PFSK-1 (cell line): ENCODE data around the gene ITGB3BP.

Experiments
- FOXP2 ChIP-seq: optimal IDR thresholded peaks from 2 replicates; pipeline ENCODE3; 2011; ENCODE audit warnings: borderline replicate concordance, control low read depth, inconsistent platforms; ENCODE audit not compliant: insufficient read depth; ENCODE audit errors: extremely low read length, extremely low read depth
- POLR2AphosphoS5 ChIP-seq: IDR thresholded peaks from 2 replicates; pipeline ENCODE4 v1.6.1; 2012; ENCODE audit warnings: low read depth, mild to moderate bottlenecking, control low read depth, low read length, moderate library complexity
- SIN3A ChIP-seq: IDR thresholded peaks from 2 replicates; pipeline ENCODE4 v1.6.1; 2012; ENCODE audit warnings: mild to moderate bottlenecking, low read length, moderate library complexity, borderline replicate concordance; ENCODE audit not compliant: insufficient read depth
- TAF1 ChIP-seq: IDR thresholded peaks from 2 replicates; pipeline ENCODE4 v1.6.1; 2012; ENCODE audit warnings: low read length, control low read depth, borderline replicate concordance; ENCODE audit not compliant: insufficient read depth
- TF ChIP-seq, protein P1 (sequence below), 2 experiments: IDR thresholded peaks; 2 replicates each; pipeline versions ENCODE4 v1.6.1 to v1.8.0; 2011 to 2012; ENCODE audit warnings: low read depth in 2 of 2, low read length in 2 of 2, control low read depth in 1 of 2, inconsistent platforms in 1 of 2, mild to moderate bottlenecking in 1 of 2, moderate library complexity in 1 of 2; ENCODE audit not compliant: insufficient read depth in 1 of 2

DNA sequence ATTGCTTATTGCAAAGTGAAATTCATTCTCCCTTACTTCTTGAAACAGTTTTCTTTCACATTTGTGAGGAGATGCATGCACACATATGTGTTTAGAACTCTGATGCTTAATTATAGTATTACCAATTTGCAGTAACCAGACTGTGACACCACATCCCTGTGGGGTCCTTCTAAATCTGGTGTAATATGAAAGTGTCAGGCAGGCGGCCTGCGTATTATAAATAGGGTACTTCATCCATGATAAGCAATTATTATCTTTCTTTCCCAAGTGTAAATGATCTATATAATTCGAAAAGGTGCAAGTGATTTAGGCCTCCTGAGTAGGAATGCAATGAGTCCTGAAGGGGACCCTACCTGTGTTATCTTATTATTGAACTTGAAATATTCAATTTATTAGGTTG, 1.2 kb upstream of the ITGB3BP start:
- no peak for TF ChIP-seq POLR2AphosphoS5
- TF ChIP-seq, protein P1, sequence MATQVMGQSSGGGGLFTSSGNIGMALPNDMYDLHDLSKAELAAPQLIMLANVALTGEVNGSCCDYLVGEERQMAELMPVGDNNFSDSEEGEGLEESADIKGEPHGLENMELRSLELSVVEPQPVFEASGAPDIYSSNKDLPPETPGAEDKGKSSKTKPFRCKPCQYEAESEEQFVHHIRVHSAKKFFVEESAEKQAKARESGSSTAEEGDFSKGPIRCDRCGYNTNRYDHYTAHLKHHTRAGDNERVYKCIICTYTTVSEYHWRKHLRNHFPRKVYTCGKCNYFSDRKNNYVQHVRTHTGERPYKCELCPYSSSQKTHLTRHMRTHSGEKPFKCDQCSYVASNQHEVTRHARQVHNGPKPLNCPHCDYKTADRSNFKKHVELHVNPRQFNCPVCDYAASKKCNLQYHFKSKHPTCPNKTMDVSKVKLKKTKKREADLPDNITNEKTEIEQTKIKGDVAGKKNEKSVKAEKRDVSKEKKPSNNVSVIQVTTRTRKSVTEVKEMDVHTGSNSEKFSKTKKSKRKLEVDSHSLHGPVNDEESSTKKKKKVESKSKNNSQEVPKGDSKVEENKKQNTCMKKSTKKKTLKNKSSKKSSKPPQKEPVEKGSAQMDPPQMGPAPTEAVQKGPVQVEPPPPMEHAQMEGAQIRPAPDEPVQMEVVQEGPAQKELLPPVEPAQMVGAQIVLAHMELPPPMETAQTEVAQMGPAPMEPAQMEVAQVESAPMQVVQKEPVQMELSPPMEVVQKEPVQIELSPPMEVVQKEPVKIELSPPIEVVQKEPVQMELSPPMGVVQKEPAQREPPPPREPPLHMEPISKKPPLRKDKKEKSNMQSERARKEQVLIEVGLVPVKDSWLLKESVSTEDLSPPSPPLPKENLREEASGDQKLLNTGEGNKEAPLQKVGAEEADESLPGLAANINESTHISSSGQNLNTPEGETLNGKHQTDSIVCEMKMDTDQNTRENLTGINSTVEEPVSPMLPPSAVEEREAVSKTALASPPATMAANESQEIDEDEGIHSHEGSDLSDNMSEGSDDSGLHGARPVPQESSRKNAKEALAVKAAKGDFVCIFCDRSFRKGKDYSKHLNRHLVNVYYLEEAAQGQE (IDR thresholded peaks at IDR 0.05; ENCODE audit: insufficient read depth in 1 of 2, low read depth in 2 of 2, low read length in 2 of 2) = no peak
- no peak for TF ChIP-seq SIN3A
- no peak for TF ChIP-seq TAF1
- TF ChIP-seq FOXP2 = no peak
